ENCODE results near the gene FBXW8. TPM values are rescaled to one million over a fixed set of nuclear protein-coding genes. Genes with fewer than 3 reads are reported as not detected.

Gene FBXW8
- total and polyA plus RNA-seq, 2 donors from 2014 or later: 3.3 to 20.3 TPM

DNA sequence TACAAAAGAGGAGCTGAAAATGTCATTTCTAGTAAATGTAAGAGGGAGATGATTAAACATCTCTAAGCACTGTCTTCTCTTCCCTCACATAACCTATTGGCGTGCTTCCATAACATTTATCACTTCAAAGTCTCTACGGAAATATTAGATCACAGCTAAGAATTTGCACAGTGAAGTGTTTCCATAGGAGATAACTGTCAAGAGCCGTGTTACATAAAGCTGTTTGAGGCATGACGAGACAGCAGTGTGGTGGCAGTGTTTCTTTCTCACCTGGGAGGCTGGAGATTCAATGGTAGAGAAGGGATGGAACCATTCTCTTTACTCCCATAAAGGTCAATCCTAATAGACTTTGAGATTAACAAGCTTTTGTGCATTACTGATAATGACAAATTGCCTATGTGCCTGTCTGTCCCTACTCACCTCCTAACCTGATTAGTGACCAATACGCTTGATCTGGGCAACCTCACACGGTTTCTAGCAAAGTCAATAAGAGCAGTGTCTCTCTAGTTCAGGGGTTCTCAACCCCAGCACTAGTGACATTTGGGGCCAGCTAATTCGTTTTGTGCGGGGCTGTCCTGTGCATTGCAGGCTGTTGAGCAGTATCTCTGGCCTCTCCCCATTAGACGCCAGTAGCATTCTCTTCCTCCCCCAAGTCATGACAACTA is 35.3 kb downstream of the FBXW8 start:
- TF ChIP-seq, protein P1, sequence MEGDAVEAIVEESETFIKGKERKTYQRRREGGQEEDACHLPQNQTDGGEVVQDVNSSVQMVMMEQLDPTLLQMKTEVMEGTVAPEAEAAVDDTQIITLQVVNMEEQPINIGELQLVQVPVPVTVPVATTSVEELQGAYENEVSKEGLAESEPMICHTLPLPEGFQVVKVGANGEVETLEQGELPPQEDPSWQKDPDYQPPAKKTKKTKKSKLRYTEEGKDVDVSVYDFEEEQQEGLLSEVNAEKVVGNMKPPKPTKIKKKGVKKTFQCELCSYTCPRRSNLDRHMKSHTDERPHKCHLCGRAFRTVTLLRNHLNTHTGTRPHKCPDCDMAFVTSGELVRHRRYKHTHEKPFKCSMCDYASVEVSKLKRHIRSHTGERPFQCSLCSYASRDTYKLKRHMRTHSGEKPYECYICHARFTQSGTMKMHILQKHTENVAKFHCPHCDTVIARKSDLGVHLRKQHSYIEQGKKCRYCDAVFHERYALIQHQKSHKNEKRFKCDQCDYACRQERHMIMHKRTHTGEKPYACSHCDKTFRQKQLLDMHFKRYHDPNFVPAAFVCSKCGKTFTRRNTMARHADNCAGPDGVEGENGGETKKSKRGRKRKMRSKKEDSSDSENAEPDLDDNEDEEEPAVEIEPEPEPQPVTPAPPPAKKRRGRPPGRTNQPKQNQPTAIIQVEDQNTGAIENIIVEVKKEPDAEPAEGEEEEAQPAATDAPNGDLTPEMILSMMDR (IDR thresholded peaks at IDR 0.05; ENCODE audit: borderline replicate concordance, extremely low read depth, insufficient read depth): no peak
- no peak overlapping the region for H3K4me3 ChIP-seq (ENCODE audit: low read length in 3 of 3)
- H3K36me3 ChIP-seq (ENCODE audit: control insufficient read depth in 2 of 3, insufficient read depth in 3 of 3, low read length in 3 of 3): peaks cover 0 to 12% (median 2%) of the 10 kb centered on the region in 3 donors
- intact Hi-C loops (cut with DNase I): no loop called here
- FAIRE-seq: no peak
- no peak overlapping the region for H3K27ac ChIP-seq (ENCODE audit: low read depth in 2 of 2, low read length in 2 of 2)
- H3K9me3 ChIP-seq (ENCODE audit: control insufficient read depth in 2 of 3, insufficient read depth in 1 of 3, low read length in 3 of 3): peaks cover 0 to 4% (median 0%) of the 10 kb centered on the region in 3 donors
- no peaks in the 10 kb centered on the region for H3K27me3 ChIP-seq (ENCODE audit: control insufficient read depth, insufficient read depth, low read length)
- DNase-seq: no peak
- no peak overlapping the region for H3K9ac ChIP-seq (ENCODE audit: low read length in 3 of 3)
- no peaks in the 10 kb centered on the region for H3K4me1 ChIP-seq (ENCODE audit: control insufficient read depth in 2 of 3, insufficient read depth in 2 of 3, low read depth in 1 of 3, low read length in 3 of 3)

DNA sequence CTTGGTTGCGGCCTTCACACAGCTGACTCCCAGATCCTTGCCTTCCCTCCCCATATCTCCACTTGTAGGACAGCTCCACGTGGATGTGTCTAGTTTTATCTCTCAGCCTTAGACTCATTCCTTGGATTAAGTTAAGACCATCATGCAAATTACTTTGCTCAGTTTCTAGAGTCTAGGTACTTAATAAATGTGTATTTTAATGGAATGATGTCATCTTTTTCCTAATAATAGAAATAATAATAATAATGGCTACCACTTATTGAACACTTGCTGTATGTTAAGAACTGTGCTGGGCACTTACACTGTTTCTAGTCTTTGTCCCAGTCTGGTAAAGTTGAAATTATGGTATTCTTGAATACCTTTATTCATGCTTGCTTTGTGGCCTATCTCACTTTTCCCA is 37.5 kb downstream of the FBXW8 start:
- Histone ChIP-seq H3K4me1 (ENCODE audit: control insufficient read depth in 2 of 3, insufficient read depth in 2 of 3, low read depth in 1 of 3, low read length in 3 of 3) (no peaks in the 10 kb centered on the region), H3K27me3 (ENCODE audit: control insufficient read depth, insufficient read depth, low read length) (no peaks in the 10 kb centered on the region), H3K9ac (ENCODE audit: low read length in 3 of 3) (no peak overlapping the region), H3K9me3 (ENCODE audit: control insufficient read depth in 2 of 3, insufficient read depth in 1 of 3, low read length in 3 of 3) (peaks cover 0 to 4% (median 0%) of the 10 kb centered on the region in 3 donors), H3K4me3 (ENCODE audit: low read length in 3 of 3) (no peak overlapping the region), H3K27ac (ENCODE audit: low read depth in 2 of 2, low read length in 2 of 2) (no peak overlapping the region), H3K36me3 (ENCODE audit: control insufficient read depth in 2 of 3, insufficient read depth in 3 of 3, low read length in 3 of 3) (peaks cover 0 to 12% (median 2%) of the 10 kb centered on the region in 3 donors)
- intact Hi-C loops (cut with DNase I): no loop called here
- TF ChIP-seq, protein P1 (IDR thresholded peaks at IDR 0.05; ENCODE audit: borderline replicate concordance, extremely low read depth, insufficient read depth): no peak
- FAIRE-seq (no peak), DNase-seq (no peak)

DNA sequence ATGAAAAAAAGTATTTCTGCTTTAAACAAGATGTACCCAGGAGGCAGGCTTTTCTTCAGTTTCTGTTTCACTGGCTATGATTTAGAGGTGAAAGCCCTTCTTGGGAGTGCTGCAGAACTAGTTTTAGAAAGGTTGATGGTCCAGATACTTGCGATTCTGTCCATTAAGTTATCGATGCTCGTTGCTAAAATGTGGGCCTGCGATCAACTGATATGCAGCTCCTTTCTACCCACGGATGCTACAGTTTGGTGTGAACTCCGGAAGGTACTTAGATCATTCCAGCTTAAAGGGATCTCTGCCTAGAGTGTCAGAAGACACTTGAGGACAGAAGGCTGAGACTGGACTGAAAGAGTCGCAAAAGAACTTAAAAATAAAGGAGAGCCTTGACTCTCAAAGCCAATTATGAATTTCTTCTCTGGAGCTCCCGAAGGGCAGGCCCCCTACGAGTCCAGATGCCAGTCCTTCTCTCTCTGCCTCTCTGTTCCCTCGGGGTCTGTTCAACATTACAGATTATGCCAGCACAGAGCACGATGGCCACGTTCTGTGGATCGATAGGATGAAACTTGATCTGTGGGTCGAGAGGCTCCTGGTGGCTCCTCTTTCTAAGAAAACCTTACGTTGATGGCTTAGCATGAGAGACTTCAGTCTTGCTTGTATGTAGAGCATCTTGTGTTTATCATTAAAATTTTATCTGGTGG is 40.0 kb downstream of the FBXW8 start:
- Histone ChIP-seq H3K27ac (ENCODE audit: low read depth in 2 of 2, low read length in 2 of 2) (no peak overlapping the region), H3K27me3 (ENCODE audit: control insufficient read depth, insufficient read depth, low read length) (no peaks in the 10 kb centered on the region), H3K36me3 (ENCODE audit: control insufficient read depth in 2 of 3, insufficient read depth in 3 of 3, low read length in 3 of 3) (peaks cover 0 to 12% (median 2%) of the 10 kb centered on the region in 3 donors), H3K4me3 (ENCODE audit: low read length in 3 of 3) (no peak overlapping the region), H3K4me1 (ENCODE audit: control insufficient read depth in 2 of 3, insufficient read depth in 2 of 3, low read depth in 1 of 3, low read length in 3 of 3) (no peaks in the 10 kb centered on the region), H3K9me3 (ENCODE audit: control insufficient read depth in 2 of 3, insufficient read depth in 1 of 3, low read length in 3 of 3) (no peaks in the 10 kb centered on the region), H3K9ac (ENCODE audit: low read length in 3 of 3) (no peak overlapping the region)
- TF ChIP-seq, protein P1 (IDR thresholded peaks at IDR 0.05; ENCODE audit: borderline replicate concordance, extremely low read depth, insufficient read depth): no peak
- intact Hi-C loops (cut with DNase I): no loop called here
- no peak for FAIRE-seq
- DNase-seq: no peak

All from kidney (tissue), 14 donors.